Measurements from ENCODE around the gene ATP8B4.

GRCh38 chr15:50084932-50085331 is 34.1 kb downstream of the ATP8B4 start:
- TF ChIP-seq, protein P1, sequence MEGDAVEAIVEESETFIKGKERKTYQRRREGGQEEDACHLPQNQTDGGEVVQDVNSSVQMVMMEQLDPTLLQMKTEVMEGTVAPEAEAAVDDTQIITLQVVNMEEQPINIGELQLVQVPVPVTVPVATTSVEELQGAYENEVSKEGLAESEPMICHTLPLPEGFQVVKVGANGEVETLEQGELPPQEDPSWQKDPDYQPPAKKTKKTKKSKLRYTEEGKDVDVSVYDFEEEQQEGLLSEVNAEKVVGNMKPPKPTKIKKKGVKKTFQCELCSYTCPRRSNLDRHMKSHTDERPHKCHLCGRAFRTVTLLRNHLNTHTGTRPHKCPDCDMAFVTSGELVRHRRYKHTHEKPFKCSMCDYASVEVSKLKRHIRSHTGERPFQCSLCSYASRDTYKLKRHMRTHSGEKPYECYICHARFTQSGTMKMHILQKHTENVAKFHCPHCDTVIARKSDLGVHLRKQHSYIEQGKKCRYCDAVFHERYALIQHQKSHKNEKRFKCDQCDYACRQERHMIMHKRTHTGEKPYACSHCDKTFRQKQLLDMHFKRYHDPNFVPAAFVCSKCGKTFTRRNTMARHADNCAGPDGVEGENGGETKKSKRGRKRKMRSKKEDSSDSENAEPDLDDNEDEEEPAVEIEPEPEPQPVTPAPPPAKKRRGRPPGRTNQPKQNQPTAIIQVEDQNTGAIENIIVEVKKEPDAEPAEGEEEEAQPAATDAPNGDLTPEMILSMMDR (IDR thresholded peaks at IDR 0.05; ENCODE audit: low read depth, low read length, missing input control) = no peak
- no peak for TF ChIP-seq RXRA (IDR thresholded peaks at IDR 0.05)
- no peak for TF ChIP-seq GABPA (IDR thresholded peaks at IDR 0.05 in 1 of 2, conservative IDR thresholded peaks at IDR 0.05 in 1 of 2)
- no peak for TF ChIP-seq JUND (IDR thresholded peaks at IDR 0.05)
- TF ChIP-seq, protein P2, sequence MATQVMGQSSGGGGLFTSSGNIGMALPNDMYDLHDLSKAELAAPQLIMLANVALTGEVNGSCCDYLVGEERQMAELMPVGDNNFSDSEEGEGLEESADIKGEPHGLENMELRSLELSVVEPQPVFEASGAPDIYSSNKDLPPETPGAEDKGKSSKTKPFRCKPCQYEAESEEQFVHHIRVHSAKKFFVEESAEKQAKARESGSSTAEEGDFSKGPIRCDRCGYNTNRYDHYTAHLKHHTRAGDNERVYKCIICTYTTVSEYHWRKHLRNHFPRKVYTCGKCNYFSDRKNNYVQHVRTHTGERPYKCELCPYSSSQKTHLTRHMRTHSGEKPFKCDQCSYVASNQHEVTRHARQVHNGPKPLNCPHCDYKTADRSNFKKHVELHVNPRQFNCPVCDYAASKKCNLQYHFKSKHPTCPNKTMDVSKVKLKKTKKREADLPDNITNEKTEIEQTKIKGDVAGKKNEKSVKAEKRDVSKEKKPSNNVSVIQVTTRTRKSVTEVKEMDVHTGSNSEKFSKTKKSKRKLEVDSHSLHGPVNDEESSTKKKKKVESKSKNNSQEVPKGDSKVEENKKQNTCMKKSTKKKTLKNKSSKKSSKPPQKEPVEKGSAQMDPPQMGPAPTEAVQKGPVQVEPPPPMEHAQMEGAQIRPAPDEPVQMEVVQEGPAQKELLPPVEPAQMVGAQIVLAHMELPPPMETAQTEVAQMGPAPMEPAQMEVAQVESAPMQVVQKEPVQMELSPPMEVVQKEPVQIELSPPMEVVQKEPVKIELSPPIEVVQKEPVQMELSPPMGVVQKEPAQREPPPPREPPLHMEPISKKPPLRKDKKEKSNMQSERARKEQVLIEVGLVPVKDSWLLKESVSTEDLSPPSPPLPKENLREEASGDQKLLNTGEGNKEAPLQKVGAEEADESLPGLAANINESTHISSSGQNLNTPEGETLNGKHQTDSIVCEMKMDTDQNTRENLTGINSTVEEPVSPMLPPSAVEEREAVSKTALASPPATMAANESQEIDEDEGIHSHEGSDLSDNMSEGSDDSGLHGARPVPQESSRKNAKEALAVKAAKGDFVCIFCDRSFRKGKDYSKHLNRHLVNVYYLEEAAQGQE (IDR thresholded peaks at IDR 0.05) = no peak
- no peak for TF ChIP-seq TAF1 (conservative IDR thresholded peaks at IDR 0.05)
- TF ChIP-seq YY1 (IDR thresholded peaks at IDR 0.05) = no peak
- TF ChIP-seq, protein P3, sequence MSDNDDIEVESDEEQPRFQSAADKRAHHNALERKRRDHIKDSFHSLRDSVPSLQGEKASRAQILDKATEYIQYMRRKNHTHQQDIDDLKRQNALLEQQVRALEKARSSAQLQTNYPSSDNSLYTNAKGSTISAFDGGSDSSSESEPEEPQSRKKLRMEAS (IDR thresholded peaks at IDR 0.05) = no peak

Measured in liver (tissue), 3 donors.